ENCODE results near the gene HSPA14.
A peak's percentile ranks its signal among the peaks of the same experiment; 100 is the strongest.
"Not testable (repeated sequence)": the region's sequence is repeated elsewhere in the genome, so short reads cannot be mapped to it uniquely, and the experiment has no call there.

Gene HSPA14

DNA sequence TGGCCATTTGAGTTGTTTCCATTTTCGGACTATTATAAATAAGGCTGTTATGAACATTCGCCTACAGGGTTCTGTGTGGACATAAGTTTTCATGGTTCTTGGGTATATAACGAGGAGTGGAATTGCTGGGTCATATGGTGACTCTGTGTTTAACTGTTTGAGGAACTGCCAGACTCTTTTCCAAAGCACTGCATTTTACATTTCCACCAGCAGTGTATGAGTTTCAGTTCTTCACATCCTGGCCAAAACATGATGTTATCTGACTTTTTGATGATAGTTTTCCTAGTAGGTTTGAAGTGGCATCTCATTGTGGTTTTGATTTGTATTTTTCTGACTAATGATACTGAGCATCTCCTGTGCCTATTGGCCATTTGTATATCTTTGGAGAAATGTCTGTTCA lies 46.0 kb downstream of the HSPA14 start:
- peak; percentile 3 to 5 for DNase-seq

GRCh38 chr10:14889318-14889717 lies 51.2 kb downstream of the HSPA14 start:
- no peak for DNase-seq

DNA sequence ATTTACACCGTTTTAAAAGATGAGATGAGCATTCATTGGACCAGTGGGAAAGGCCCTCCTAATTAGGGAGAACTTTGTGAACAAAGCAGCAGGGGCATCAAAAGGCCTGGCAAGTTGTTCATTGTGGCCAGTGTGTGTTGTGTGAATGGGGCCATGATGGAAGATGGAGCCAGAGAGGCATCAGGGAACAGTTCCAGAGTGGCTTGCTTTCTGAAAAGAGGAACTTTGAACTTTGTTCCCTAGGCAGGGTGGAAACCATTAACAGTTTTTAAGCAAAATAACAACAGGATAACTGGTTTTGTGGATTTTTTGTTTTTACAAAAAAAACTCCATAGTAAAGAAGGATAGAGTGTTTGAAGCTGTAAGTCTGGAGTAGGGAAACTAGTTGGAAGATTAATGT lies 53.0 kb downstream of the HSPA14 start:
- no peak for DNase-seq

- DNase-seq: peak; percentile 37 to 38
These were observed 66.2 kb downstream of the HSPA14 start for GRCh38 chr10:14904316-14904732.

DNA sequence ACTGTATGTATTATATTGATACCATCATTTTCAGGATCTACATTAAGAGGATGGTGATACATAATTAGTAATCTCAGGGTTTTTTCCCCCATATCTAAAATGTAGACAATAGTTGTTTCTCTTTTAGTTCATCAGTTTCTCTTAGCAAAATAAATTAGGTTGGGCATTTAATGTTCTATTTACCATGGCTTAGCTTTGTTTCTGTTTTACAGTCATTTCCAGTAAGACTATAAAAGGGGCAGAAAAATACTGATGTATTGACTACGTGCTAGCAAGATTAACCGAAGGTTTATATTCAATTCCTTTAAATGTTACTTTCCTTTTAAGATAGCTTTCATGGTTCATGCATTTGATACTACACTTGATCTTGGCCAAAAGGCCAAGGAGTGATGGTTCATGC lies 66.8 kb downstream of the HSPA14 start:
- DNase-seq: no peak

DNA sequence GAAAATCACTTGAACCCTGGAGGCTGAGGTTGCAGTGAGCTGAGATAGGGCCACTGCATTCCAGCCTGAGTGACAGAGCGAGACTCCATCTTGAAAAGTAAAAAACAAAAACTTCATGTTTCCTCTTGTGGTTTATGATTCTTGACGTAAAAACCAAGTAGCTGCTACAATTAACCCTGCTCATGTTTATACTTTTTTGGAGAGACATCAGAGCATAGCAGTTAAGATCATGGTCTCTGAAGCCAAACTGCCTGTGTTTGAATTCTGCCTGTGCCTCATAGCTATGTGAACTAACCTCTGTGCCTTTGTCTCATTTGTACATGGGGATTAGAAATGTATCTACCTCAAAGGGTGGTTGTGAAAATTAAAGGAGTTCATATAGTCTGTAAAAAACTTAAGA lies 67.8 kb downstream of the HSPA14 start:
- no peak for DNase-seq

GRCh38 chr10:14906765-14907164 lies 68.7 kb downstream of the HSPA14 start:
- DNase-seq: no peak

- not testable (repeated sequence) for DNase-seq
These were observed 69.5 kb downstream of the HSPA14 start for GRCh38 chr10:14907591-14907990.

- no peak for DNase-seq
These were observed 71.0 kb downstream of the HSPA14 start for GRCh38 chr10:14909101-14909500.

- DNase-seq: no peak
These were observed 72.8 kb downstream of the HSPA14 start for GRCh38 chr10:14910953-14911352.

DNA sequence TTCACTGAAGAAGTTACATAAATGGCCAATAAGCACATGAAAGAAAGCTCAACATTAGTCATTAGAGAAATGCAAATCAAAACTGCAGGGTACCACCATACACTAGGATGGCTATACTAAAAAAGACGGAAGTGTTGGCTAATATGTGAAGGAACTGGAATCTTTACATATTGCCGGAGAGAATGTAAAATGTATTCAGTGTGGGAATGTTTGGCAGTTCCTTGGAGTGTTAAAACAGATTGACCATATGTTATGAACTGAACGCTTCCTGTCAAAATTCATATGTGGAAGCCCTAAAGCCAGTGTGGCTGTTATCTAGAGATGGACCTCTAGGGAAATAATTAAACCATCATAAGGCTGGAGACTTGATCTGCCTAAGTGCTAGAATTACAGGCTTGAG lies 73.7 kb downstream of the HSPA14 start:
- DNase-seq: no peak

- no peak for DNase-seq
These were observed 78.5 kb downstream of the HSPA14 start for GRCh38 chr10:14916600-14916999.

GRCh38 chr10:14917827-14918226 lies 79.7 kb downstream of the HSPA14 start:
- no peak for DNase-seq

GRCh38 chr10:14918964-14919363 lies 80.9 kb downstream of the HSPA14 start:
- DNase-seq: no peak

Measured in inflammatory macrophage (primary cell).